Calu3 (cell line): ENCODE measurements around the gene RAI14. TPM values are rescaled to one million over a fixed set of nuclear protein-coding genes. Genes with fewer than 3 reads are reported as not detected.
A peak's percentile ranks its signal among the peaks of the same experiment; 100 is the strongest.

Experiments
- BruUV-seq: library from RNA; stranded (reverse); fragments of 400-500 nt; replicated peaks from 2 replicates; lab custom pipeline; 2021; lab: Mats Ljungman, UMichigan
- CTCF ChIA-PET: fragments of 300-600 bp; sonication (Branson Sonifier 250); formaldehyde crosslinking; loops from one replicate; lab custom pipeline; 2022; ENCODE audit warnings: antibody characterized with exemption; lab: Charles Lee
- DNase-seq: peaks from one replicate; pipeline ENCODE4 v3.0.0; 2022
- H3K27ac Mint-ChIP-seq: one replicate; pipeline ENCODE4 v1.8.0; 2022; ENCODE audit warnings: mixed read lengths; ENCODE audit not compliant: unreplicated experiment
- H3K27me3 Mint-ChIP-seq: one replicate; pipeline ENCODE4 v1.8.0; 2022; ENCODE audit warnings: mixed read lengths; ENCODE audit not compliant: unreplicated experiment
- H3K36me3 Mint-ChIP-seq: one replicate; pipeline ENCODE4 v1.8.0; 2022; ENCODE audit warnings: mild to moderate bottlenecking, moderate library complexity, mixed read lengths; ENCODE audit not compliant: insufficient read depth, unreplicated experiment
- H3K4me1 Mint-ChIP-seq: one replicate; pipeline ENCODE4 v1.8.0; 2022; ENCODE audit warnings: mild to moderate bottlenecking, low read depth, mixed read lengths; ENCODE audit not compliant: unreplicated experiment
- H3K4me3 Mint-ChIP-seq: one replicate; pipeline ENCODE4 v1.8.0; 2022; ENCODE audit warnings: mild to moderate bottlenecking, low read depth, moderate library complexity, mixed read lengths; ENCODE audit not compliant: unreplicated experiment
- H3K9me3 Mint-ChIP-seq: one replicate; pipeline ENCODE4 v1.8.0; 2022; ENCODE audit warnings: low read depth, mixed read lengths; ENCODE audit not compliant: unreplicated experiment
- CTCF ChIP-seq: fragments of 200-600 bp; IDR thresholded peaks from one replicate; pipeline ENCODE4 v1.8.0; 2022; ENCODE audit warnings: antibody characterized with exemption; ENCODE audit not compliant: unreplicated experiment
- intact Hi-C: fragments of 100-400 bp; cut with micrococcal nuclease; formaldehyde crosslinking; loops from one replicate; pipeline ENCODE4 v1.10.0; 2022; ENCODE audit not compliant: unreplicated experiment
- total RNA-seq: library from RNA; stranded (reverse); gene quantifications from 2 replicates; pipeline ENCODE4 v1.2.3, GENCODE V29; 2022

RAI14 gene
- total RNA-seq, 1 experiment from 2014 or later: 84.3 TPM

DNA sequence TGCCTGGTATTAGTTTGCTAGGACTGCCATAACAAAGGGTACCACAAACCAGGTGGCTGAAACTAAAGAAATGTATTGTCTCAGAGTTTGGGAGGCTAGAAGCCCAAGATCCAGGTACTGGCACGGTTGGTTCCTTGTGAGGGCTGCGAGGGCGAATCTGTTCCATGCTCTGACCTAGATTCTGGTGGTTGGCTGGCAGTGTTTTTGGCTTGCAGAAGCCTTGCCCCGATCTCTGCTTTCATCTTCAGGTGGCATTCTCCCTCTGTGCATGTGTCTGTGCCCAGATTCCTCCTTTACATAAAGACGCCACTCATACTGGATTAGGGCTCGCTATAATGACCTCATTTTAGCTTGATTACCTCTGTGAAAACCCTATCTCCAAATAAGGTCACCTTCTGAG, 36.7 kb downstream of the RAI14 start:
- no TSS peak for BruUV-seq
- no peak overlapping the region for H3K27ac Mint-ChIP-seq
- no peaks in the 10 kb centered on the region for H3K27me3 Mint-ChIP-seq
- no peak overlapping the region for H3K4me3 Mint-ChIP-seq
- peaks cover 32% of the 10 kb centered on the region for H3K4me1 Mint-ChIP-seq
- no peak for TF ChIP-seq CTCF
- intact Hi-C loops: no loop called here
- H3K9me3 Mint-ChIP-seq: no peaks in the 10 kb centered on the region
- H3K36me3 Mint-ChIP-seq: peaks cover 10% of the 10 kb centered on the region
- no peak for DNase-seq
- CTCF ChIA-PET: no interaction called here

GRCh38 chr5:34694012-34694411, 37.9 kb downstream of the RAI14 start:
- H3K4me1 Mint-ChIP-seq: peaks cover 36% of the 10 kb centered on the region

DNA sequence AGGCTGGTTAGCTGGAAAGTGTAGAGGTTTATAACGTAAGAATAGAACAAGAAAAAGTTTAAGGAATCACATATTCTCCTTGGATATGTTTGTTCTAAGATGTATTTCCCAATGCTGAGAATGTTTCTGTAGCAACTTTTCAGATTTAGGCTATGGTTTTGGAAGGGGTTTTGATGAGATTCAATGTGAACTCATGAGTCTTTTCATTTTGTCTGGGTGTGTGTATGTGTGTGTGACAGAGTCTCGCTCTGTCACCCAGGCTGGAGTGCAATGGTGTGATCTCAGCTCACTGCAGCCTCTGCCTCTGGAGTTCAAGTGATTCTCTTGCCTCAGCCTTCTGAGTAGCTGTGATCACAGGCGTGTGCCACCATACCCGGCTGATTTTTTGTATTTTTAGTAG, 38.6 kb downstream of the RAI14 start:
- DNase-seq: no peak
- H3K36me3 Mint-ChIP-seq: peaks cover 11% of the 10 kb centered on the region
- no peak overlapping the region for H3K27ac Mint-ChIP-seq
- CTCF ChIA-PET: no interaction called here
- BruUV-seq: no TSS peak
- no peak overlapping the region for H3K4me3 Mint-ChIP-seq
- no peak for TF ChIP-seq CTCF
- peaks cover 42% of the 10 kb centered on the region for H3K4me1 Mint-ChIP-seq
- H3K27me3 Mint-ChIP-seq: no peaks in the 10 kb centered on the region
- no peaks in the 10 kb centered on the region for H3K9me3 Mint-ChIP-seq
- intact Hi-C loops: no loop called here

More at GRCh38 chr5:34694012-34694411, 37.9 kb downstream of the RAI14 start:
- H3K4me3 Mint-ChIP-seq: no peak overlapping the region
- no peak for DNase-seq
- H3K27ac Mint-ChIP-seq: peak overlapping the region; percentile 27
- no peak for TF ChIP-seq CTCF
- H3K36me3 Mint-ChIP-seq: peaks cover 11% of the 10 kb centered on the region
- BruUV-seq: no TSS peak
- intact Hi-C loops: no loop called here
- CTCF ChIA-PET: no interaction called here
- no peaks in the 10 kb centered on the region for H3K27me3 Mint-ChIP-seq
- no peaks in the 10 kb centered on the region for H3K9me3 Mint-ChIP-seq

- no peak for TF ChIP-seq CTCF
- Mint-ChIP-seq H3K9me3 (no peaks in the 10 kb centered on the region), H3K36me3 (peaks cover 7% of the 10 kb centered on the region), H3K27me3 (no peaks in the 10 kb centered on the region), H3K27ac (no peak overlapping the region), H3K4me3 (no peak overlapping the region), H3K4me1 (peaks cover 42% of the 10 kb centered on the region)
- CTCF ChIA-PET: interaction anchor here (0.6 to 2.2 kb wide), 2 partner anchors 8 to 12 kb away, joined by 3 to 4 read pairs; no protein-coding TSS in a partner anchor
- intact Hi-C loops: no loop called here
- BruUV-seq: no TSS peak
- DNase-seq: no peak
Observed at GRCh38 chr5:34695275-34696027, 39.3 kb downstream of the RAI14 start.
